Right lobe of liver (tissue), 4 donors: ENCODE data around the gene PEX11G.

Source experiments
- CTCF ChIP-seq, 4 donors: fragments of 200-600 bp in 3 of 4; fragments of 450-650 bp in 1 of 4; IDR thresholded peaks; one replicate each; pipeline versions ENCODE4 v1.5.1 to v1.8.0; 2016 to 2022; ENCODE audit warnings: antibody characterized with exemption in 4 of 4, mild to moderate bottlenecking in 2 of 4
- POLR2A ChIP-seq: fragments of 450-650 bp; IDR thresholded peaks from one replicate; pipeline ENCODE4 v1.6.1; 2017; ENCODE audit warnings: antibody characterized with exemption, mild to moderate bottlenecking
- donor health status: DM: no; HTN: no; CAD: no.
- donor health status: DM: no; HTN: no; CAD: no.
- donor health status: DM: no; HTN: yes; CAD: no.

GRCh38 chr19:7516878-7517277 lies 28.0 kb upstream of the PEX11G start:
- no peak for TF ChIP-seq CTCF (IDR thresholded peaks at IDR 0.05)
- no peak for TF ChIP-seq POLR2A
